MCF 10A (cell line): ENCODE results near the gene MRPS6. TPM values are rescaled to one million over a fixed set of nuclear protein-coding genes. Genes with fewer than 3 reads are reported as not detected.

Source experiments
- Bru-seq: library from RNA; stranded (reverse); fragments of 400-500 nt; gene quantifications from one replicate; lab custom pipeline; 2021; lab: Mats Ljungman, UMichigan
- BruChase-seq, 2 experiments: library from RNA; stranded (reverse); fragments of 400-500 nt; gene quantifications; one replicate each; lab custom pipeline; 2021; lab: Mats Ljungman, UMichigan
- BruUV-seq: library from RNA; stranded (reverse); fragments of 400-500 nt; replicated peaks from 2 replicates; lab custom pipeline; 2021; lab: Mats Ljungman, UMichigan
- CTCF ChIA-PET: fragments of 300-600 bp; sonication (Branson Sonifier 250); formaldehyde crosslinking; extraction: SDS; loops from one replicate; lab custom pipeline; 2021; ENCODE audit warnings: antibody characterized with exemption, inconsistent platforms; lab: Yijun Ruan, JAX
- POLR2A ChIA-PET: fragments of 300-600, 350-650 bp; sonication (Branson Sonifier 250); formaldehyde crosslinking; extraction: SDS; loops from one replicate; lab custom pipeline; 2020; ENCODE audit warnings: antibody characterized with exemption, inconsistent platforms; lab: Yijun Ruan, JAX
- DNase-seq: peaks from one replicate; pipeline ENCODE4 v3.0.0-alpha.2; 2018; ENCODE audit not compliant: unreplicated experiment
- H3K27ac Mint-ChIP-seq: one replicate; pipeline ENCODE4 v1.8.0; 2022; ENCODE audit warnings: mild to moderate bottlenecking, low read depth, mixed read lengths; ENCODE audit not compliant: unreplicated experiment
- H3K27me3 Mint-ChIP-seq: one replicate; pipeline ENCODE4 v1.8.0; 2022; ENCODE audit warnings: mixed read lengths; ENCODE audit not compliant: insufficient read depth, unreplicated experiment
- H3K36me3 Mint-ChIP-seq: one replicate; pipeline ENCODE4 v1.8.0; 2022; ENCODE audit warnings: mild to moderate bottlenecking, moderate library complexity, mixed read lengths; ENCODE audit not compliant: insufficient read depth, unreplicated experiment
- H3K4me1 Mint-ChIP-seq: one replicate; pipeline ENCODE4 v1.8.0; 2022; ENCODE audit warnings: mixed read lengths; ENCODE audit not compliant: insufficient read depth, unreplicated experiment
- H3K4me3 Mint-ChIP-seq: one replicate; pipeline ENCODE4 v1.8.0; 2022; ENCODE audit warnings: mild to moderate bottlenecking, moderate library complexity, mixed read lengths; ENCODE audit not compliant: unreplicated experiment
- H3K9me3 Mint-ChIP-seq: one replicate; pipeline ENCODE4 v1.8.0; 2022; ENCODE audit warnings: mixed read lengths; ENCODE audit not compliant: unreplicated experiment
- intact Hi-C: fragments of 100-400 bp; cut with micrococcal nuclease; formaldehyde crosslinking; loops from 2 replicates; pipeline ENCODE4 v1.14.1; 2022
- long read RNA-seq: library from polyadenylated mRNA; stranded (forward); transcript quantifications from one replicate; pipeline ENCODE4 v2.0.0, GENCODE V29; 2022
- total RNA-seq: library from RNA; stranded (reverse); gene quantifications from 2 replicates; pipeline ENCODE4 v1.2.3, GENCODE V29; 2022
- TF ChIP-seq, protein P1 (sequence below): fragments of 200-600 bp; IDR thresholded peaks from one replicate; pipeline ENCODE4 v1.8.0; 2022; ENCODE audit warnings: antibody characterized with exemption, mild to moderate bottlenecking; ENCODE audit not compliant: unreplicated experiment

The MRPS6 gene
- total RNA-seq (86.0 and 90.7 TPM in 2 replicates), Bru-seq, nascent RNA (percentile 95 among the genes with signal in this experiment), BruChase-seq, experiment 1, labeled RNA remaining after a 6-hour chase (percentile 100 among the genes with signal in this experiment), BruChase-seq, experiment 2, labeled RNA remaining after a 2-hour chase (percentile 99 among the genes with signal in this experiment)
- long read RNA-seq, transcript MRPS6-201 (3 exons, 990 nt) = major isoform, 146 of 170 reads
- long read RNA-seq, partial matches to known transcripts = 1 of 170 reads
- long read RNA-seq, other reads (novel, unspliced or antisense) = 18 of 170 reads

DNA sequence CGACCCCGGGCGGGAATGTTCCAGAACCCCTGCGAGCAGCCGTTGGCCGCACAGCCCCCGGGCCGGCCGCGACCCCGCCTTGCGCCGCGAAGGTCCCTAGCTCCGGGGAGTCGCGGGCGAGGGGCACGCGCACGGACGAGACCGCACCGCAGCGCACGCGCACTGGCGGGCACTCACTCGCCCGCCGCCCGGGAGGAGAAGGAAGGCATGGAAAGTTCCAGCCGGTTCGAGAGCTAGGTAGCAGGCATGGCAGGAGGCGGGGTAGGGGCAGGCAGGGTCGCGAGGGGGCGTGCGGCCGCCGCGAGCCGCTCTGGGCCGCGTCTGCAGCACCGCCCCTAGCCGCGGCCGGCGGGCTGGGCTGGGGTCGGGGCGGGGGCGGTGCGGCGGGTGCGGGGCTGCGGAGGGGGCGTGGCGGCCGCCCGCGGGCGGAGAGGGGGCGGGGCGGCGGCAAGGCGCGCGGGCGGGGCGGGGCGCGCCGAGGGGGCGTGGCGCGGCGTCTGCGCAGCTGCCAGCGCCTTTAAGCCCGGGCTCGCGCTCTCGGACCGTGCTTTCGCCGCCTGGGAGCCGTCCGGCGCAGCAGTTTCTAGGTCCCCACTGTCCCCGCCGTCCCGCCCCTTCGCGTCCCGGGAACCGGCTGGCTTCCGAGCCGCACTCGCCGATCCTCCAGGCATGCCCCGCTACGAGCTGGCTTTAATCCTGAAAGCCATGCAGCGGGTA, at the start of gene MRPS6, which contains the start of gene SLC5A3:
TSS of gene MRPS6 (plus strand) at position 547 of the 717 bp plus-strand sequence. CDS start at position 670, 123 bp downstream.
TSS of gene SLC5A3 (plus strand) at position 547 of the 717 bp plus-strand sequence. CDS start 21,621 bp downstream, outside the sequence.
- POLR2A ChIA-PET = interaction anchor here (1.1 to 5.2 kb wide), 9 partner anchors 19 to 1346 kb away, joined by 3 to 45 read pairs (median 15); no protein-coding TSS in a partner anchor
- TF ChIP-seq, protein P1, sequence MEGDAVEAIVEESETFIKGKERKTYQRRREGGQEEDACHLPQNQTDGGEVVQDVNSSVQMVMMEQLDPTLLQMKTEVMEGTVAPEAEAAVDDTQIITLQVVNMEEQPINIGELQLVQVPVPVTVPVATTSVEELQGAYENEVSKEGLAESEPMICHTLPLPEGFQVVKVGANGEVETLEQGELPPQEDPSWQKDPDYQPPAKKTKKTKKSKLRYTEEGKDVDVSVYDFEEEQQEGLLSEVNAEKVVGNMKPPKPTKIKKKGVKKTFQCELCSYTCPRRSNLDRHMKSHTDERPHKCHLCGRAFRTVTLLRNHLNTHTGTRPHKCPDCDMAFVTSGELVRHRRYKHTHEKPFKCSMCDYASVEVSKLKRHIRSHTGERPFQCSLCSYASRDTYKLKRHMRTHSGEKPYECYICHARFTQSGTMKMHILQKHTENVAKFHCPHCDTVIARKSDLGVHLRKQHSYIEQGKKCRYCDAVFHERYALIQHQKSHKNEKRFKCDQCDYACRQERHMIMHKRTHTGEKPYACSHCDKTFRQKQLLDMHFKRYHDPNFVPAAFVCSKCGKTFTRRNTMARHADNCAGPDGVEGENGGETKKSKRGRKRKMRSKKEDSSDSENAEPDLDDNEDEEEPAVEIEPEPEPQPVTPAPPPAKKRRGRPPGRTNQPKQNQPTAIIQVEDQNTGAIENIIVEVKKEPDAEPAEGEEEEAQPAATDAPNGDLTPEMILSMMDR = no peak
- Mint-ChIP-seq H3K4me1 (peaks cover 36% of the 10 kb centered on the region), H3K4me3 (peak within 1 kb of the TSS; percentile 91), H3K36me3 (no peaks in the 10 kb centered on the region), H3K27ac (peak within 1 kb of the TSS; percentile 93), H3K9me3 (no peaks in the 10 kb centered on the region), H3K27me3 (no peaks in the 10 kb centered on the region)
- BruUV-seq = no TSS peak
- intact Hi-C loops = no loop called here
- CTCF ChIA-PET = interaction anchor here (0.7 to 4.2 kb wide), 2 partner anchors 132 to 149 kb away, joined by 3 to 31 read pairs; no protein-coding TSS in a partner anchor
- DNase-seq = peak; percentile 75

DNA sequence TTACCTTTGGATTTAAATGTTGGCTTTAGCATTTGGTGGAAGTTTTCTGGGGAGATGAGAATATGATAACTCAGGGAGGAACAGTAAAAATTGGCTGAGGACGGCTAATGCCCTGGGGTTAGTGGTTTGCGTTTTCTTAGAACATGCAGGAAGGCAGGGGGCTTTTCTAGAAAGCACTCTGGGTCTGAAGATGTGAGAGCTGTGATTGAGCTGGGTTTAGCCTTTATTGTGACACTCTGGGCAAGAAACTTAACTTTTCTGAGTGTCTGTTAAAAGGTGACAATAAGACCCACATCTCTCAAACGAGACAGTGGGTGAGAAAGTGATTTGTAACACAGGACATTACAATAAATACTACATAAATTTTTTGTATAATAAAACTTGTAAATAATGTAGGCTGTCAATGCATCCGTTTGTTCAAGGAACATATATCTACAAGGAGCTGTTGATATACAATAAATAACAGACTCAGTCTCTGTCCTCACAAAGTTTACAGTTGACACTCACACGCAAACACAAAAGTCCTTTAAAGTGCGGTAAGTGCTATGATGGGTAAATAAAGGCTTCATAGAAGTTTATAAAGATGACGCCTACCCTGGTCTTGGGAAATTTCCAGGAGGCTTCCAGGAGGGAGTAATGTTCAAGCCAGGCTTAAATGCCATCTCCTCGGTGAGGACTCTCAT, 49.5 kb upstream of the MRPS6 start:
- Mint-ChIP-seq H3K4me3 (no peak overlapping the region), H3K27me3 (no peaks in the 10 kb centered on the region), H3K9me3 (no peaks in the 10 kb centered on the region), H3K27ac (no peak overlapping the region), H3K4me1 (no peaks in the 10 kb centered on the region), H3K36me3 (no peaks in the 10 kb centered on the region)
- ChIA-PET POLR2A (no interaction called here), CTCF (interaction anchor here (1.0 kb wide), 1 partner anchor 100 kb away, joined by 3 read pairs; no protein-coding TSS in a partner anchor)
- intact Hi-C loops = no loop called here
- TF ChIP-seq, protein P1 = no peak
- no TSS peak for BruUV-seq
- DNase-seq = no peak

DNA sequence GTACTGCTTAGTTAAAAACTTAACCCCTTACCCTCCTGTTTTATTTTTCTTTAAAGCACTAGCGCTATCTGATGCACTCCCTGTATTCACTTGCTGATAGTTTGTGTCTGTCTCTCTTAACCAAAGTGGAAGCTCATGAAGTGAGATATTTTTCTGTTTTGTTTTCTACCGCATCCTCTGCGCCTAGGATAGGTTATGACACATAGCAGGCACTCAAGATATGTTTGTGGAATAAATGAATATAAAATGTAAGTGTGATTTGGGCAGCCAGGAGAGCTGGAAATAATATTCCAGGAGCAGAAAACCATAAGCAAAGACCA, 49.0 kb upstream of the MRPS6 start:
- no peak for DNase-seq
- Mint-ChIP-seq H3K9me3 (no peaks in the 10 kb centered on the region), H3K4me3 (no peak overlapping the region), H3K27ac (no peak overlapping the region), H3K27me3 (no peaks in the 10 kb centered on the region), H3K36me3 (no peaks in the 10 kb centered on the region), H3K4me1 (no peaks in the 10 kb centered on the region)
- CTCF ChIA-PET = no interaction called here
- TF ChIP-seq, protein P1 = no peak
- intact Hi-C loops = no loop called here
- POLR2A ChIA-PET = interaction anchor here (1.4 kb wide), 1 partner anchor 48 kb away, joined by 3 read pairs; no protein-coding TSS in a partner anchor
- BruUV-seq = no TSS peak
